SIG-M5 treated with dmso at 0.1 percent for 504 hours (cell line): ENCODE measurements around the gene ITGA5.
"Not testable (repeated sequence)": the region's sequence is repeated elsewhere in the genome, so short reads cannot be mapped to it uniquely, and the experiment has no call there.

ENCODE experiments used
- DNase-seq: peaks from one replicate; lab custom pipeline; 2025; ENCODE audit not compliant: unreplicated experiment; lab: John Stamatoyannopoulos, UW

Gene ITGA5

DNA sequence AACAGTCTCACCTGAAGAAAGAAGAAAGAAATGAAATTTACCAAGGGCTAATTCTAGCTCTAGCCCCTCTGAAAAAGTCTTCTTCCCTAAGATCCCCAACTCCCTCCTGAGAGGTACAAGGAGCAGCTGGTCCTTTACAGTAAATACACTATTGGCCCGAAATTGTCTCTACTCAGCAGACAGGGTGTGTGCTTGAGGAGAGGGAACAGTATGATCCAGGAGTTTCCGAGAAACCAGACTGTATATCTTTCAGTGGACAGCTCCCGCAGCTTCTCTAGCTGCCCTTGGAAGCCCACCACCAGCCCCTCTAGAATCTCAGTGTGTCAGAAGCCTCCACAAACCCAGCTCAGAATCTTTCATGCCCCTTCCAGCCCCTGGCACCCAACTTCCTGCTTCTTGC lies 62.8 kb downstream of the ITGA5 start:
- no peak for DNase-seq

DNA sequence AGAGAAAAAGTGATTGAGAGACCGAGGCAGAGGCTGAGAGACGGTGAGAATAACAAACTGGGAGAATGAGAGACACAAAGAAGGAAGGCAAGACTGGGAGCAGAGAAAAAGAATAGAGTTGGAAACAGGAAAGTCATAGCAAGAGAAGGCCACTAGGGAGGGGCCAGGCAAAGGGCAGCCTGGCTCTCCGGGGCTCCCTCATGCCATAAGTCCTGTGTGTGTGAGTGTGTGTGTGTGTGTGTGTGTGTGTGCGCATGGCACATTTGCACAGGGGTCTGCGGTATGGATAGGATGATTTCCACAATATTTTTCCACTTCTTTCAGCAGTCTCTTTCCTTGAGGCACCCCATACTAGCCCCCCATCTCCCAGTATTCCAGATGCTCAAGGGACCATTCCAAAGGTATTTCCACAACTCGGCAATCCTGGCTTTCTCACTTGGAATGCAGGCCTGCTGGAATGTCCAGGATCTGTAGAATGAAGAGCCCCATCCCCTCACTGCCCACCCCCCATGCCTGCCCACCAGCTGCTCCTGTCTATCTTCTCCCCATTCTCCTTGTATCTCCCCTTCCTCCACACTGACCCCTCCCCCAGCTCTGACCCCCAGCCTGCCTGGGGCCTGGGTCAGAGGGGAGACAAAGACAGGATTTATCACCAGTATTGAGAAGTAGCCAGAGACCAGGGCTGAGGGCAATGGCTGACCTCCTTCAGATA lies 63.8 kb downstream of the ITGA5 start:
- no peak for DNase-seq

DNA sequence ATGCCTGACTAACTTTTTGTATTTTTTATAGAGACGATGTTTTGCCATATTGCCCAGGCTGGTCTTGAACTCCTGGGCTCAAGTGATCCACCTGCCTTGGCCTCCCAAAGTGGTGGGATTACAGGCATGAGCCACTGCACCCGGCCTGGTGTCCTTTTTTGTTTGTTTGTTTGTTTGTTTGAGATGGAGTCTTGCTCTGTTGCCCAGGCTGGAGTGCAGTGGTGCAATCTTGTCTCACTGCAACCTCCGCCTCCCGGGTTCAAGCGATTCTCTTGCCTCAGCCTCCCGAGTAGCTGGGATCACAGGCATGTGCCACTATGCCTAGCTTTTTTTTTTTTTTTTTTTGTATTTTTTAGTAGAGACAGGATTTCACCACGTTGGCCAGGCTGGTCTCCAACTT lies 64.8 kb downstream of the ITGA5 start:
- DNase-seq, result not testable (repeated sequence)

DNA sequence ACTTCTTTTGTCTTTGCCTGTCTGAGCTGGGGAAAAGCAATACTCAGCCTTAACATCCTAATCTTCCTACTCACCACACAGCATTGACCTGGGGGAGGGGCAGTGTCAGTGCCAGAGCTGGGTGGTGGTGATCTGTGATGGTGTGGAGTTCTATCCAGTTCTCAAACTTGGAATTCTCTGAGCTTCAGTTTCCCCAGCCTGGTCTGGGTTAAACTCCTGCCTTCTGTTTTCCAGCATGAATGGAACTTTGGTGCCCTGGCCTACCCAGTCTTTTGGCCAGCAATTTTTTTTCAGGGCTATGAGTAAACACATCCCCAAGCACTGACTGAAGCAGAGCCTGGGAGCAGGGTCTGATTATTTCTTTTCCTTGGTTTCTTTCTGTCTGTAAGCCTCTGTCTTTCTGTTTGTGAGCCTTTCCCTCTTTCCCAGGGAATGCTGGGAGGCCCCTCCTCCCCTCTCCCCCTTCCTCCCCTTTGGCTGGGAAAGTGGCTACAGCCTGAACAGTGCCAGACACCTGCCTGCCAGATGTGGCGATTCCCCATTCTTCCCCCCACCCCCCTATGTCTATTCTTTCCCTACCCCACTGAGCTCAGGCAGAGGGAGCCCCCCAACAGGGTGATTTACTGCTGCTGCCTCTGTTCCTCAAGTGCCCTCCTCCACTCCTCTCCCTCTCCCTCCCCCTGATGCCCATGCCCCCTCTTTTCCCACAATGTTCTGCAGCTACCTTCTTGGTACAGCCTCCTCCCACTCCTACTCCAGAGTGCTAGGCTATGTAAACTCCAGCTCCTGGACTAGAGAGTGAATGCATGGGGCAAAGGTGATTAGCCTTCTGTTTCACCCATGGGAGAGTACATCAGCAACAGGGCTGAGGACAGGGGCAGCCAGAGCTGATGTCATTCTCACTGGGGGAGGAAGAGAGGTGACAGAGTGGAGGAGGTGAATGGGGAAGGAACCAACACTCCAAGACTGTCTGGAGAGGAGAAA lies 65.9 kb downstream of the ITGA5 start:
- DNase-seq, result no peak

DNA sequence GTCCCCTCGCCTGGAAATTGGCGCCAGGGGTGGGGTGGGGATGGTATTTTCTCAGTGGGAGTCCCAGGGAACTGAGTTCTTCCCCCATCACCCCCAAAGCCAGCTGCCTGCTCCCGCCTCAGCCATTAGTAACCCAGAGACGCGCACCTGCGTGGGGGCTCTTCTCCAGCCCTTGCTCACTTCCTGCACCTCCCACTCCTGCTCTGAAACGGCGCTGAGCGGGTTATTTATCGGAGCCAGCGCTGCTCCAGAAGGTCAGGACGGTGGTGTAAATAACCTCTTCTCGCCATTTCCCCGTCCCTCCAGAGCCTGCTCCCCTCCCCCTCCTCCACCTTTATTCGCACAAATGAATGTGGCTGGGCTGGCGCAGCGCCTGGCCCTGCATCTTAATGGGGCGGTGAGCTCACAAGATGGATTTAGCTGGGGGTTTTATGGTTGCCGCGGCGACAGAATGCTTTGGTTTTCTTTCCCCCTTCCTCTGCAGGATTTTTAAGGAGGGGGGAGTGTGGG lies 67.0 kb downstream of the ITGA5 start:
- DNase-seq, result no peak

DNA sequence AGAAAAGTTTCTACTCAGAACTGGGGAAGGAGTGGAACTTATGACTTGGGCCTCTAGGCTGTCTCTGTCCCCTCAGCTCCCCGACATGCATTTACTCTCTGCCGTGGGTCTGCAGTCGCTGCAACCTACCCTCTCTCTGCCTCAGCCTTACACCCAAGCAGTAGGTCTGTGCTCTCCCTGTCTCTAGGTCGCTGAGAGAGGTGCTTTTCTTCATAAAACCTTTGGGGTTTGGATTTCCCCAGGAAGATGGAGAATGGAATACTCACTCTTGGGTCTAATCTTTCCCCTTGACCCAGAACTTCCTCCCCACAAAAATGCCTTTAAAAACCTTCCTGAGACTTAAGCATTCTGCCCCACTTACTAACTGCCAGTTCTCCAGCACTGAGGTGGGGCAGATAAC lies 67.7 kb downstream of the ITGA5 start:
- DNase-seq, result no peak

DNA sequence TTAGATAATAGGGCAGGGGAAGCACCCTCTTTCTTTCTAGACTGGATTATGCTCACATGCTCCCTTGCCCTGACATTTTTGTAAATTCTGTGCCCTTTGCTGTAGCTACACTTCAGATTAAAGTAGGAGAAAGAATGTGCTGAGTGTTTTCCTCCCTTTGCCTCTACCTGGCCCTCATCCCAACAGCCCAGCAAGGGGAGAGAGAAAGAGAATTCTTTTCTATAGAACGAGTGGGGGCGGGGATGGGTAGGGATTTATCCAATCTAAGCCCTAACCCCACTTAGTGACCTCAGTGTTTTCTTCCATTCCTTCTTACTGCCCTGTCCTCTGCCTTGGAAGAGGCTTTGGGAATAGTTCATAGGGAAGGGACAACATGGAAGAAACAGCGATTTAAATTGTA lies 68.3 kb downstream of the ITGA5 start:
- no peak for DNase-seq

DNA sequence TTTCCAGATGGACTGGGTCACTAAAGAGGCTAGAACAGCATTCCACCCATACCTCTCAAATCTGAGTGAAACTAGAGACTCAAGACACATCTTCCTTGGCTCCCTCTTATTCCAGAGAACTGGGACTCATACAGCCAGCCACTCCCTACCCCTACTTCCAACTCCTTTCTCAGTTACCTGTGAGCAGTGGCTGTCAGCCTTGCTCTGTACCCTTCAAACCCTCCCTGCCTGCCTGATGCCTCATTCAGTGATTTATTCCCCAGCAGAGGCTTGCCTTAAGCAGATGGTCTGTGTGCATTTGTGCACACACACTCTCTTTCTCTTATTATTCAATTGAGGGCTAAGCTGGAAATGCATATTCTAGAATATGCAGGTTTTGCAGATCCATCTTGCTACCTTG lies 69.4 kb downstream of the ITGA5 start:
- DNase-seq, result no peak

DNA sequence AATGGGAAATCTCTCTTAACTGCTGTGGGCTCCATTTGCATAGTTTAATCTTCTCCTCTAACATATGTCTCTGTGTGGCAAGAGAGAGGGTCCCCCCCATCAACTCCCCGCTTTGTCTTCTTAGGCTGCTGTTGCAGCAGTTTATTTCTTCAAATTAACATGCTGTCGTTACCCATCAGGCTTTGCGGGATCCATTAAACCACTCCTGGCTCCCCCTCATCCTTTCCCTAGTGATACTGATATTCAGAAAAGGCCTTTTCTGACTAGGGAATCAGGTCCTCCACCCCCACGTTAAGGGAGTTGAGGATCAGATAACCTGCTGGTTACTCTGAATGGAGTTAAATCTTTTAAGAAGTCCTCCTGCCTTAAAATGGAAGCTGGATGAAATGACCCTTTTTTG lies 70.0 kb downstream of the ITGA5 start:
- no peak for DNase-seq
